HFF-Myc (cell line): ENCODE results near the gene SYT8.

ENCODE experiments used
- DNase-seq: peaks from one replicate; pipeline ENCODE4 v3.0.0-alpha.2; 2011; ENCODE audit warnings: low read depth; ENCODE audit errors: extremely low read depth
- H3K4me3 ChIP-seq: replicated peaks from 2 replicates; pipeline ENCODE4 v1.5.1; 2011; ENCODE audit warnings: low read depth, mild to moderate bottlenecking, control low read depth, low read length
- CTCF ChIP-seq: IDR thresholded peaks from 2 replicates; pipeline ENCODE4 v1.5.1; 2012; ENCODE audit warnings: mild to moderate bottlenecking, low read depth, low read length, control low read depth; ENCODE audit errors: missing control alignments

Gene SYT8

GRCh38 chr11:1867381-1867780 is 32.6 kb downstream of the SYT8 start:
- TF ChIP-seq CTCF, result no peak
- no peak for DNase-seq
- H3K4me3 ChIP-seq, result no peak overlapping the region

- no peak overlapping the region for H3K4me3 ChIP-seq
- no peak for TF ChIP-seq CTCF
- DNase-seq, result no peak
Observed at GRCh38 chr11:1868056-1868635, 33.4 kb downstream of the SYT8 start.

- no peak overlapping the region for H3K4me3 ChIP-seq
- no peak for TF ChIP-seq CTCF
- DNase-seq, result no peak
Observed at GRCh38 chr11:1868636-1869291, 34.0 kb downstream of the SYT8 start.

GRCh38 chr11:1869427-1870325 is 34.9 kb downstream of the SYT8 start:
- TF ChIP-seq CTCF, result no peak
- no peak for DNase-seq
- H3K4me3 ChIP-seq, result no peak overlapping the region

GRCh38 chr11:1870326-1870696 is 35.5 kb downstream of the SYT8 start:
- H3K4me3 ChIP-seq, result no peak overlapping the region
- TF ChIP-seq CTCF, result no peak

GRCh38 chr11:1870721-1871466 is 36.1 kb downstream of the SYT8 start:
- TF ChIP-seq CTCF, result no peak
- DNase-seq, result no peak
- H3K4me3 ChIP-seq, result no peak overlapping the region

More at GRCh38 chr11:1870326-1870696, 35.5 kb downstream of the SYT8 start:
- DNase-seq, result no peak
